Adrenal gland (tissue), 5 donors: ENCODE results near the gene GJB3.

ENCODE experiments used
- POLR2A ChIP-seq, 2 donors: fragments of 450-650 bp; IDR thresholded peaks; one replicate each; pipeline ENCODE4 v1.6.1; 2017; ENCODE audit warnings: antibody characterized with exemption in 2 of 2, mild to moderate bottlenecking in 2 of 2, moderate library complexity in 1 of 2
- TF ChIP-seq, protein P1 (sequence below), 6 experiments: fragments of 450-650 bp in 4 of 6; fragments of 200-600 bp in 2 of 6; sonication (generic) in 1 of 6; IDR thresholded peaks; 1 replicate in 5 of 6; 2 replicates in 1 of 6; pipeline versions ENCODE4 v1.5.1 to v1.8.0; 2016 to 2021; ENCODE audit warnings: antibody characterized with exemption in 6 of 6, mild to moderate bottlenecking in 2 of 6, moderate library complexity in 1 of 6
- donor health status: DM: no; HTN: no; CAD: no.

DNA sequence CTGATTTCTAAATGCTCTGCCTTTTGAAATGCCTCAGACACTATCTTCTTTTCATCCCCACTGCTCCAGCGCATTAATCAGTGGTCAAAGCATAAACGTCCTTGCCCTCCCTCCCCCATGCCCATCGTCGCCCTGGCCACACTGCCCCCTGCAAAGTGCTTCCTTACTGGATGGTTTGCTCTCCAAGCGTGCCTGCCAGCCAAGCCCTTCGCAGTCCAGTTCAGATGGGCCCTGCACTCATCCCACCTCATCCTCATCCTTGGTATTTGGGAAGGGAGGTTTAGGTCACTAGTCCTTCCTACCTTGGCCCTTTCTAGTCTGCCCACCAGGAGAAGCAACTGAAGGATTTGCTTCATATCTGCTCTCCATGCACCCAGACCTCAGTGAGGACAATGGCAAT, 14.9 kb downstream of the GJB3 start:
- TF ChIP-seq, protein P1, sequence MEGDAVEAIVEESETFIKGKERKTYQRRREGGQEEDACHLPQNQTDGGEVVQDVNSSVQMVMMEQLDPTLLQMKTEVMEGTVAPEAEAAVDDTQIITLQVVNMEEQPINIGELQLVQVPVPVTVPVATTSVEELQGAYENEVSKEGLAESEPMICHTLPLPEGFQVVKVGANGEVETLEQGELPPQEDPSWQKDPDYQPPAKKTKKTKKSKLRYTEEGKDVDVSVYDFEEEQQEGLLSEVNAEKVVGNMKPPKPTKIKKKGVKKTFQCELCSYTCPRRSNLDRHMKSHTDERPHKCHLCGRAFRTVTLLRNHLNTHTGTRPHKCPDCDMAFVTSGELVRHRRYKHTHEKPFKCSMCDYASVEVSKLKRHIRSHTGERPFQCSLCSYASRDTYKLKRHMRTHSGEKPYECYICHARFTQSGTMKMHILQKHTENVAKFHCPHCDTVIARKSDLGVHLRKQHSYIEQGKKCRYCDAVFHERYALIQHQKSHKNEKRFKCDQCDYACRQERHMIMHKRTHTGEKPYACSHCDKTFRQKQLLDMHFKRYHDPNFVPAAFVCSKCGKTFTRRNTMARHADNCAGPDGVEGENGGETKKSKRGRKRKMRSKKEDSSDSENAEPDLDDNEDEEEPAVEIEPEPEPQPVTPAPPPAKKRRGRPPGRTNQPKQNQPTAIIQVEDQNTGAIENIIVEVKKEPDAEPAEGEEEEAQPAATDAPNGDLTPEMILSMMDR (IDR thresholded peaks at IDR 0.05): no peak
- TF ChIP-seq POLR2A (IDR thresholded peaks at IDR 0.05): no peak
